ENCODE measurements around the gene ZNF165.

Gene ZNF165

DNA sequence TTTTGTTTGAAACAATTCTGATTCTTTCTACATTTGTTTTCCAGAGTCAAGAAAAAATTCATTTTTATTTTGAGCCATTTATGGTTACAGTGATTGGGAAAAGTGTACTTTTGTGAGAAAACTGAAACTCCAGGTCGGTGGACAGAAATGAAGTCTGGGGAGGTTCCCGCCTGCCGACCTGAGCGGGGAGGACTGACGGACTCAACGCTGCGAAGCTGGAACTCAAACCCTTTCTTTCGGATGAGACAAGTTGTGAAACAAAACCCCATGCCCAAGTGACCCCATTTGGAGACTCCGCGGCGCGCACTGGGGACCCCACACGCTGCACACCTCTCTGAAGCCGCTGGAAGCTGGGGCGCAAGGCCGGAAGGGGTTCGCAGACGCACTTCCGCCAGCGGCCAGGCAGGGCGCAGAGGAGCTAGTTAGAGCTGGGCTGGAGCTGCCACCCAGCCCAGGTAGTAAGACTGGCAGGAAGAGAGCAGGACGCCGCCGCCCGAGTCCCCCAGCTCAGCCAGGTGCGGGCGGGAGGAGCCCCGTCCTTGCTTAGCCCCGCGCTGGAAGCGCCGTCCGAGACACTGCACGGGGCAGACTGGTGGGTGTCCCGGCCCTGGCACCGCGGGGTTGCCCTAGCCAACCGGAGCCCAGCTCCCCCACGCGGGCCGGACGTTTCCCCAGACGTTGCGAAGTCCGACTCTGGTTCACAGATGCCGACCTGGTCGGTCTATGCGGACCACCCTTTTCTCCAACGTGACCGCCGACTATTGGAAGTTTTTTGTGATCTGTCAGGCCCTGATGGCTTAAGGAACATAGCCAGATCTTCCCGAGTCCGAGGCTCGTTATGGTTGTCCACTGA is 24.2 kb downstream of the ZNF165 start:
- peak overlapping the region; percentile 84 for H2AFZ ChIP-seq (ENCODE audit: low read depth)
- H3K9ac ChIP-seq = peak overlapping the region; percentile 61
- H3K27me3 ChIP-seq (ENCODE audit: insufficient read depth, low read depth) = no peaks in the 10 kb centered on the region
- no peaks in the 10 kb centered on the region for H4K20me1 ChIP-seq (ENCODE audit: insufficient read depth)
- H3K4me3 ChIP-seq (IDR thresholded peaks at IDR 0.05; ENCODE audit: insufficient read depth, low read depth, low read length) = peak overlapping the region; percentile 47
- H3K79me2 ChIP-seq (ENCODE audit: insufficient read depth, low read depth) = no peaks in the 10 kb centered on the region
- H3K4me2 ChIP-seq = peak overlapping the region; percentile 50
- TF ChIP-seq, protein P1, sequence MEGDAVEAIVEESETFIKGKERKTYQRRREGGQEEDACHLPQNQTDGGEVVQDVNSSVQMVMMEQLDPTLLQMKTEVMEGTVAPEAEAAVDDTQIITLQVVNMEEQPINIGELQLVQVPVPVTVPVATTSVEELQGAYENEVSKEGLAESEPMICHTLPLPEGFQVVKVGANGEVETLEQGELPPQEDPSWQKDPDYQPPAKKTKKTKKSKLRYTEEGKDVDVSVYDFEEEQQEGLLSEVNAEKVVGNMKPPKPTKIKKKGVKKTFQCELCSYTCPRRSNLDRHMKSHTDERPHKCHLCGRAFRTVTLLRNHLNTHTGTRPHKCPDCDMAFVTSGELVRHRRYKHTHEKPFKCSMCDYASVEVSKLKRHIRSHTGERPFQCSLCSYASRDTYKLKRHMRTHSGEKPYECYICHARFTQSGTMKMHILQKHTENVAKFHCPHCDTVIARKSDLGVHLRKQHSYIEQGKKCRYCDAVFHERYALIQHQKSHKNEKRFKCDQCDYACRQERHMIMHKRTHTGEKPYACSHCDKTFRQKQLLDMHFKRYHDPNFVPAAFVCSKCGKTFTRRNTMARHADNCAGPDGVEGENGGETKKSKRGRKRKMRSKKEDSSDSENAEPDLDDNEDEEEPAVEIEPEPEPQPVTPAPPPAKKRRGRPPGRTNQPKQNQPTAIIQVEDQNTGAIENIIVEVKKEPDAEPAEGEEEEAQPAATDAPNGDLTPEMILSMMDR (conservative IDR thresholded peaks at IDR 0.05; ENCODE audit: low read depth, low read length) = peak; percentile 69
- H3K36me3 ChIP-seq (ENCODE audit: insufficient read depth) = no peaks in the 10 kb centered on the region
- H3K27ac ChIP-seq = peak overlapping the region; percentile 40
- H3K4me1 ChIP-seq (ENCODE audit: low read depth, poor library complexity, severe bottlenecking) = peaks cover 16% of the 10 kb centered on the region

DNA sequence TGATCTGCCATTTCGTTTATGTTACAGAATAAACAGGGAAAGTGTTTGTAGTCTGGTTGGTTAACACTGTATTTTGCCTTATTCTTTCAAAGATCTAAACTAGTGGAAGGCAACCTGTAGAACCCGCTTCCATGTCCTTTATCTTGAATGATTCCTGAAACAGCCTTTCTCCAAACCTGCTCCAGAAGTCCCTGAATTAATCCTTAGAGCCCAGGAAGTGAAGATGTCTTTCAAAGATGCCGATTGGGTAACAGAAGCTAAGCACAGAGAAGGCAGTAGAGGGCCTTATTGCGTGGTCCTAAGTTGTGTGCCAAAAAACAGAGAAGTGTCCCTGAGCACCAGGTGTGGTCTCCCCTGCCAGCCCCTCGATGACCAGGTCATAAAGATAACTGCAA is 24.9 kb downstream of the ZNF165 start:
- Histone ChIP-seq H3K79me2 (ENCODE audit: insufficient read depth, low read depth) (no peaks in the 10 kb centered on the region), H3K4me1 (ENCODE audit: low read depth, poor library complexity, severe bottlenecking) (peaks cover 16% of the 10 kb centered on the region), H2AFZ (ENCODE audit: low read depth) (peak overlapping the region; percentile 84), H3K27ac (peak overlapping the region; percentile 40), H3K4me3 (IDR thresholded peaks at IDR 0.05; ENCODE audit: insufficient read depth, low read depth, low read length) (peak overlapping the region; percentile 47), H4K20me1 (ENCODE audit: insufficient read depth) (no peaks in the 10 kb centered on the region), H3K36me3 (ENCODE audit: insufficient read depth) (no peaks in the 10 kb centered on the region), H3K27me3 (ENCODE audit: insufficient read depth, low read depth) (no peaks in the 10 kb centered on the region), H3K9ac (peak overlapping the region; percentile 61; the same call in 1 of the 2 replicates), H3K4me2 (peak overlapping the region; percentile 50)
- TF ChIP-seq, protein P1 (conservative IDR thresholded peaks at IDR 0.05; ENCODE audit: low read depth, low read length) = no peak

DNA sequence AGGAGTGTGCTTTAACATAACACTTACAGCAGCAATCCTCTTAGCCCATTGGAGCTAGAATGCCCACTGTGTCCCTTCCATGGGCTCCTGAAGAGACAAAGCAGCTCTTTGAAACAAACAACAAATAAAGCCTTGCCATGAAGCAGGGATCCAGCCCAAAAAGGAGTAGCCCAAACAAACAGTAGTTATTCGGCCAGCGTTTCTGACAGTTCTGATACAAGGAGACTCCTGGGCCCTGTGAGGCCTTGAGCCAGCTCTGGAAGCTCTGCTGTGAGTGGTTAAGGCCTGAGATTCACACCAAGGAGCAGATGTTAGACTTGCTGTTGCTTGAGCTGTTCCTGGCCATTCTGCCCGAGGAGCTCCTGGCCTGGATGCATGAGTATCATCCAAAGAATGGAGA is 27.1 kb downstream of the ZNF165 start:
- H4K20me1 ChIP-seq (ENCODE audit: insufficient read depth) = no peaks in the 10 kb centered on the region
- H3K4me2 ChIP-seq = no peak overlapping the region
- no peaks in the 10 kb centered on the region for H3K79me2 ChIP-seq (ENCODE audit: insufficient read depth, low read depth)
- H3K36me3 ChIP-seq (ENCODE audit: insufficient read depth) = no peaks in the 10 kb centered on the region
- TF ChIP-seq, protein P1 (conservative IDR thresholded peaks at IDR 0.05; ENCODE audit: low read depth, low read length) = no peak
- H3K27ac ChIP-seq = no peak overlapping the region
- H2AFZ ChIP-seq (ENCODE audit: low read depth) = no peak overlapping the region
- H3K9ac ChIP-seq = no peak overlapping the region
- peaks cover 16% of the 10 kb centered on the region for H3K4me1 ChIP-seq (ENCODE audit: low read depth, poor library complexity, severe bottlenecking)
- no peaks in the 10 kb centered on the region for H3K27me3 ChIP-seq (ENCODE audit: insufficient read depth, low read depth)
- H3K4me3 ChIP-seq (IDR thresholded peaks at IDR 0.05; ENCODE audit: insufficient read depth, low read depth, low read length) = no peak overlapping the region

DNA sequence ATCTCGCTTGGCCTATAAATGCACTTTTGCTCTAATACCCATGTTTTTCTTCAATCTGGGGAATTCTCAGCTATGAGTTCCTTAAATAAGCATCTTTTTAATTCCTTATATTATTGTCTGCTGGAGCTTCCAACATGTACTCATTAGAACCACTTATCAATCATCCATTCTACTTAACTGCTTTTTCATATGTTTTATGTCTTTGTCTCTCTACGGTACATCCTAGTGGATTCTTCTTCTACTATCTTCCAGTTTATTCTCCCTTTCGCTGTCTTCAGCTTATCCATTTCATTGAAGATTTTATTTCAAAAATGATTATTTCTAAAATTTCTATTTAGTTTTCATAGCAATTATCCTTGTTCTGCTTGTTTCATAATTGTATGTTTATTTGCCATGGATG is 31.6 kb downstream of the ZNF165 start:
- Histone ChIP-seq H3K79me2 (ENCODE audit: insufficient read depth, low read depth) (no peaks in the 10 kb centered on the region), H2AFZ (ENCODE audit: low read depth) (no peak overlapping the region), H4K20me1 (ENCODE audit: insufficient read depth) (no peaks in the 10 kb centered on the region), H3K36me3 (ENCODE audit: insufficient read depth) (no peaks in the 10 kb centered on the region), H3K4me2 (no peak overlapping the region), H3K9ac (no peak overlapping the region), H3K4me1 (ENCODE audit: low read depth, poor library complexity, severe bottlenecking) (no peaks in the 10 kb centered on the region), H3K27me3 (ENCODE audit: insufficient read depth, low read depth) (no peaks in the 10 kb centered on the region), H3K4me3 (IDR thresholded peaks at IDR 0.05; ENCODE audit: insufficient read depth, low read depth, low read length) (no peak overlapping the region), H3K27ac (no peak overlapping the region)
- TF ChIP-seq, protein P1 (conservative IDR thresholded peaks at IDR 0.05; ENCODE audit: low read depth, low read length) = no peak
